Upper lobe of left lung (tissue), 6 donors: ENCODE data around the gene SLC12A8. TPM values are rescaled to one million over a fixed set of nuclear protein-coding genes. Genes with fewer than 3 reads are reported as not detected.
A peak's percentile ranks its signal among the peaks of the same experiment; 100 is the strongest.

Experiments used
- ATAC-seq, 2 donors: fragments of 200-7000 bp; cut with Tn5 transposase; one replicate each; pipeline ENCODE4 v1.9.1; 2022; ENCODE audit warnings: mild to moderate bottlenecking in 2 of 2, moderate library complexity in 2 of 2; ENCODE audit not compliant: low FRiP score in 2 of 2
- DNase-seq, 2 donors: peaks; one replicate each; pipeline ENCODE4 v3.0.0-alpha.2; 2019 to 2020
- H3K27ac ChIP-seq, 4 donors: fragments of 200-600 bp; sonication (generic); one replicate each; pipeline ENCODE4 v1.5.1; 2016 to 2019
- H3K27me3 ChIP-seq, 4 donors: fragments of 200-600 bp; sonication (generic); one replicate each; pipeline ENCODE4 v1.5.1; 2017 to 2019
- H3K36me3 ChIP-seq, 4 donors: fragments of 200-600 bp; sonication (generic); one replicate each; pipeline ENCODE4 v1.5.1; 2016 to 2019
- H3K4me1 ChIP-seq, 4 donors: fragments of 200-600 bp; sonication (generic); one replicate each; pipeline ENCODE4 v1.5.1; 2018 to 2019
- H3K4me3 ChIP-seq, 4 donors: fragments of 200-600 bp; sonication (generic); one replicate each; pipeline ENCODE4 v1.5.1; 2017 to 2019; ENCODE audit warnings: mild to moderate bottlenecking in 2 of 4, moderate library complexity in 1 of 4
- H3K9me3 ChIP-seq, 4 donors: fragments of 200-600 bp; sonication (generic); one replicate each; pipeline ENCODE4 v1.5.1; 2018 to 2019
- EP300 ChIP-seq, 4 donors: sonication (generic); formaldehyde crosslinking; IDR thresholded peaks; one replicate each; pipeline ENCODE4 v1.5.1; 2017; ENCODE audit warnings: antibody characterized with exemption in 4 of 4, control low read depth in 2 of 4
- POLR2A ChIP-seq, 4 donors: fragments of 450-650 bp; IDR thresholded peaks; one replicate each; pipeline ENCODE4 v1.5.1; 2016 to 2017; ENCODE audit warnings: antibody characterized with exemption in 4 of 4, mild to moderate bottlenecking in 2 of 4
- POLR2AphosphoS5 ChIP-seq, 2 donors: sonication (generic); formaldehyde crosslinking; IDR thresholded peaks; one replicate each; pipeline ENCODE4 v1.5.1; 2017; ENCODE audit warnings: antibody characterized with exemption in 2 of 2
- WGBS, 2 donors: methylation state at CpG; one replicate each; pipeline ENCODE4 v1.1.5; 2017 to 2018; 5-methylcytosine and 5-hydroxymethylcytosine counted together
- total RNA-seq, 6 donors: library from RNA; depleted of rRNA in 4 of 6; stranded (reverse); fragments of >200 nt in 4 of 6; gene quantifications; one replicate each; pipeline versions ENCODE4 v1.1.0 to v1.2.1, GENCODE V29; 2016 to 2021
- TF ChIP-seq, protein P1 (sequence below), 6 experiments: fragments of 450-650 bp in 4 of 6; fragments of 200-600 bp in 2 of 6; sonication (generic) in 2 of 6; IDR thresholded peaks; one replicate each; pipeline ENCODE4 v1.5.1; 2016 to 2019; ENCODE audit warnings: antibody characterized with exemption in 6 of 6
- donor health status: DM: no; HTN: no; CAD: no; lungs with moderate emphysema.
- donor health status: DM: no; HTN: yes; CAD: no; lungs with severe emphysema.

SLC12A8 gene
- total RNA-seq, 6 donors from 2014 or later, result 6.7 to 34.6 (median 15.0) TPM

DNA sequence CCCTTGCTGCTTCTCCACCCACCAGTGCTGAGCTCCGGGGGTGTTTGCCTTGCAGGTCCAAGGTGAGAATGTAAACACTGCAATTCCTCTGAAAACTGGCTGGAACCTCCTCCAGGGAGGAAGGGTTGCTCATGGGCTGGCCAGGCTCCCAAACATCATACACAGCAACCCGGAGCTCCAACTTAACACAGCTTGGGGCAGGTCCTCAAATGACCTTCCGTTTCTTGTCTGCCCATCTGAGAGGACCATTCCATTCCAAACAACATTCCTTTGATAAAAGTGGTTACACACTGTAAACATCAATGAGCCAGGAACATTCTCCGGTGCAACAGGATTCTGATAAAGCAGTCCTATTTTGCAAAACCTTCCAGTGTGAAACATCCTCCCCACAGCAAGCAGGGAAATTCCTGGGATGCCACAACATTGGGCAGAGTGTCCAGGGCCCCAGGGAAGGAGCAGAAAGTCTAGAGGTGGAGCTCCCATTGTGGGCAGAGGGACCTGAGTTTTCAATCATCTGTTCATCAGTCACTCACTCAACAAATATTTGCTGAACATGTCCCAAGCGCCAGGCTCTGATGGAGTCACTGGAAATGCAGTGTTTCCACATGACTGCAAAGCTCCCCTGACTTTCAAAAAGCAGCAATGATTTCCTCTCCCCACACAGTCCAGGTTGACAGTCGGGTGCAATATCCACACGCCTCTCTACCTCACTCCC is 149.5 kb downstream of the SLC12A8 start:
- H3K27ac ChIP-seq, result peak overlapping the region; percentile 50 to 79 (median 61)
- 22 to 40% methylated on average over 6 to 7 of the region's 7 CpGs for WGBS, 2 donors
- no peaks in the 10 kb centered on the region for H3K27me3 ChIP-seq
- no peaks in the 10 kb centered on the region for H3K9me3 ChIP-seq
- H3K36me3 ChIP-seq, result no peaks in the 10 kb centered on the region
- peak; percentile 39 to 75 for ATAC-seq
- TF ChIP-seq, protein P1, sequence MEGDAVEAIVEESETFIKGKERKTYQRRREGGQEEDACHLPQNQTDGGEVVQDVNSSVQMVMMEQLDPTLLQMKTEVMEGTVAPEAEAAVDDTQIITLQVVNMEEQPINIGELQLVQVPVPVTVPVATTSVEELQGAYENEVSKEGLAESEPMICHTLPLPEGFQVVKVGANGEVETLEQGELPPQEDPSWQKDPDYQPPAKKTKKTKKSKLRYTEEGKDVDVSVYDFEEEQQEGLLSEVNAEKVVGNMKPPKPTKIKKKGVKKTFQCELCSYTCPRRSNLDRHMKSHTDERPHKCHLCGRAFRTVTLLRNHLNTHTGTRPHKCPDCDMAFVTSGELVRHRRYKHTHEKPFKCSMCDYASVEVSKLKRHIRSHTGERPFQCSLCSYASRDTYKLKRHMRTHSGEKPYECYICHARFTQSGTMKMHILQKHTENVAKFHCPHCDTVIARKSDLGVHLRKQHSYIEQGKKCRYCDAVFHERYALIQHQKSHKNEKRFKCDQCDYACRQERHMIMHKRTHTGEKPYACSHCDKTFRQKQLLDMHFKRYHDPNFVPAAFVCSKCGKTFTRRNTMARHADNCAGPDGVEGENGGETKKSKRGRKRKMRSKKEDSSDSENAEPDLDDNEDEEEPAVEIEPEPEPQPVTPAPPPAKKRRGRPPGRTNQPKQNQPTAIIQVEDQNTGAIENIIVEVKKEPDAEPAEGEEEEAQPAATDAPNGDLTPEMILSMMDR (IDR thresholded peaks at IDR 0.05), result no peak
- TF ChIP-seq POLR2A (IDR thresholded peaks at IDR 0.05) (no peak), POLR2AphosphoS5 (IDR thresholded peaks at IDR 0.05) (peak; percentile 38 to 59), EP300 (IDR thresholded peaks at IDR 0.05) (peak in 2 of 4 donors; percentile 64 to 87)
- no peak overlapping the region for H3K4me3 ChIP-seq
- peaks cover 26 to 44% (median 38%) of the 10 kb centered on the region in 4 donors for H3K4me1 ChIP-seq
- peak in 1 of 2 donors; percentile 40 for DNase-seq

- Histone ChIP-seq H3K4me1 (peaks cover 26 to 53% (median 40%) of the 10 kb centered on the region in 4 donors), H3K4me3 (peak overlapping the region in 1 of 4 donors; percentile 11), H3K9me3 (no peaks in the 10 kb centered on the region), H3K27ac (peak overlapping the region; percentile 47 to 79 (median 61)), H3K27me3 (no peaks in the 10 kb centered on the region), H3K36me3 (no peaks in the 10 kb centered on the region)
- ATAC-seq (no peak), DNase-seq (no peak)
- TF ChIP-seq, protein P1 (IDR thresholded peaks at IDR 0.05), result no peak
- no peak for TF ChIP-seq POLR2AphosphoS5 (IDR thresholded peaks at IDR 0.05)
- no peak for TF ChIP-seq POLR2A (IDR thresholded peaks at IDR 0.05)
- TF ChIP-seq EP300 (IDR thresholded peaks at IDR 0.05), result no peak
- 71 to 78% methylated on average over 5 of the region's 5 CpGs for WGBS, 2 donors
Measured at GRCh38 chr3:125061646-125062045, 150.9 kb downstream of the SLC12A8 start.

DNA sequence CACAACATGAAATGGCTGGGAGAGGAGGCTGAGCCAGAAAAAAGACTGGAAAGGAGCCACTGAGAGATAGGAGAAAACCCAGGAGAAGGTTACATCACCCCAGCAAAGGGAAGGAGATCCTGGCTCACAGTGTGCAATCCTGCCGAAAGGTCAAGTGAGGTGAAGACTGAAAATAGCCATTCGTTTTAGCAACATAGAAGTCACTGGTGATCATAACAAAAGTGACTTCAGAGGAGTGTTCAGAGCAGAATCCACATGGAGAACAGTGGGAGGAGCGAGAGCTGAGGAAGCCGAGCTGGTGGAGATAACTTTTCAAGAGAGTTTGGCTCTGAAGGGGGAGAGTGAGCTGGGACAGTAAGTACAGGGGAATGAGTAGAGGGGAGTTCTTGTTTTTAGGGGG is 151.4 kb downstream of the SLC12A8 start:
- H3K27ac ChIP-seq, result peak overlapping the region; percentile 47 to 79 (median 61)

GRCh38 chr3:125059488-125060245 is 152.9 kb downstream of the SLC12A8 start:
- WGBS, 2 donors, result 77 to 88% methylated on average over 5 to 7 of the region's 7 CpGs
- H3K9me3 ChIP-seq, result no peaks in the 10 kb centered on the region
- no peaks in the 10 kb centered on the region for H3K36me3 ChIP-seq
- H3K4me1 ChIP-seq, result peaks cover 31 to 58% (median 48%) of the 10 kb centered on the region in 4 donors
- no peak for DNase-seq
- H3K4me3 ChIP-seq, result no peak overlapping the region
- TF ChIP-seq EP300 (IDR thresholded peaks at IDR 0.05) (no peak), POLR2A (IDR thresholded peaks at IDR 0.05) (no peak), POLR2AphosphoS5 (IDR thresholded peaks at IDR 0.05) (no peak)
- TF ChIP-seq, protein P1 (IDR thresholded peaks at IDR 0.05), result no peak
- ATAC-seq, result no peak
- no peaks in the 10 kb centered on the region for H3K27me3 ChIP-seq
- peak overlapping the region in 1 of 4 donors; percentile 79 for H3K27ac ChIP-seq

More for the DNA sequence above, 151.4 kb downstream of the SLC12A8 start:
- H3K36me3 ChIP-seq, result no peaks in the 10 kb centered on the region
- peaks cover 30 to 57% (median 45%) of the 10 kb centered on the region in 4 donors for H3K4me1 ChIP-seq
- no peaks in the 10 kb centered on the region for H3K27me3 ChIP-seq
- H3K9me3 ChIP-seq, result no peaks in the 10 kb centered on the region
- TF ChIP-seq EP300 (IDR thresholded peaks at IDR 0.05), result peak in 1 of 4 donors; percentile 74
- TF ChIP-seq, protein P1 (IDR thresholded peaks at IDR 0.05), result no peak
- peak; percentile 71 to 76 for TF ChIP-seq POLR2AphosphoS5 (IDR thresholded peaks at IDR 0.05)
- TF ChIP-seq POLR2A (IDR thresholded peaks at IDR 0.05), result no peak
- DNase-seq, result peak in 1 of 2 donors; percentile 37
- WGBS, 2 donors, result 41 to 52% methylated on average over 4 of the region's 4 CpGs
- peak; percentile 52 to 86 for ATAC-seq
- peak overlapping the region in 1 of 4 donors; percentile 11 for H3K4me3 ChIP-seq
